Mesothelial cell of epicardium (in vitro differentiated cells): ENCODE measurements around the gene MPST. TPM values are rescaled to one million over a fixed set of nuclear protein-coding genes. Genes with fewer than 3 reads are reported as not detected.

Experiments
- DNase-seq, 2 experiments: peaks; one replicate each; pipeline ENCODE4 v3.0.0; 2021; ENCODE audit warnings: low spot score in 2 of 2; ENCODE audit not compliant: unreplicated experiment in 2 of 2
- H3K27ac Mint-ChIP-seq: 2 replicates; pipeline ENCODE4 v1.8.0; 2021; ENCODE audit warnings: mixed read lengths
- H3K27me3 Mint-ChIP-seq: 2 replicates; pipeline ENCODE4 v1.8.0; 2021; ENCODE audit warnings: low read depth, mixed read lengths
- H3K36me3 Mint-ChIP-seq: 2 replicates; pipeline ENCODE4 v1.8.0; 2021; ENCODE audit warnings: mixed read lengths
- H3K4me1 Mint-ChIP-seq: 2 replicates; pipeline ENCODE4 v1.8.0; 2021; ENCODE audit warnings: mixed read lengths
- H3K4me3 Mint-ChIP-seq: 2 replicates; pipeline ENCODE4 v1.8.0; 2021; ENCODE audit warnings: mild to moderate bottlenecking, moderate library complexity, mixed read lengths
- H3K9me3 Mint-ChIP-seq: 2 replicates; pipeline ENCODE4 v1.8.0; 2021; ENCODE audit warnings: mixed read lengths
- CTCF ChIP-seq: fragments of 200-600 bp; sonication (generic); IDR thresholded peaks from one replicate; pipeline ENCODE4 v1.5.0; 2021; ENCODE audit warnings: antibody characterized with exemption; ENCODE audit not compliant: unreplicated experiment
- total RNA-seq: library from RNA; stranded (reverse); gene quantifications from 3 replicates; pipeline ENCODE4 v1.2.1, GENCODE V29; 2021

Gene MPST
- total RNA-seq, 1 donor from 2014 or later, result 55.8 TPM

GRCh38 chr22:37017356-37017755 is 2.2 kb upstream of the MPST start:
- TF ChIP-seq CTCF, result no peak
- peaks cover 24% of the 10 kb centered on the region for H3K4me1 Mint-ChIP-seq
- peak overlapping the region; percentile 6 for H3K27ac Mint-ChIP-seq
- H3K36me3 Mint-ChIP-seq, result no peaks in the 10 kb centered on the region
- no peak for DNase-seq
- H3K9me3 Mint-ChIP-seq, result no peaks in the 10 kb centered on the region
- no peaks in the 10 kb centered on the region for H3K27me3 Mint-ChIP-seq
- peak overlapping the region; percentile 24 for H3K4me3 Mint-ChIP-seq

GRCh38 chr22:37018086-37018814 is 1.3 kb upstream of the MPST start:
- H3K9me3 Mint-ChIP-seq, result no peaks in the 10 kb centered on the region
- no peaks in the 10 kb centered on the region for H3K27me3 Mint-ChIP-seq
- H3K4me3 Mint-ChIP-seq, result peak overlapping the region; percentile 80
- peaks cover 24% of the 10 kb centered on the region for H3K4me1 Mint-ChIP-seq
- H3K27ac Mint-ChIP-seq, result peak overlapping the region; percentile 87
- H3K36me3 Mint-ChIP-seq, result no peaks in the 10 kb centered on the region
- TF ChIP-seq CTCF, result no peak
- DNase-seq, result no peak

- H3K36me3 Mint-ChIP-seq, result peaks cover 3% of the 10 kb centered on the region
- peak overlapping the region; percentile 80 for H3K4me3 Mint-ChIP-seq
- no peak for TF ChIP-seq CTCF
- peak overlapping the region; percentile 87 for H3K27ac Mint-ChIP-seq
- DNase-seq, result peak; percentile 52 to 72
- no peaks in the 10 kb centered on the region for H3K27me3 Mint-ChIP-seq
- H3K9me3 Mint-ChIP-seq, result no peaks in the 10 kb centered on the region
- H3K4me1 Mint-ChIP-seq, result peaks cover 26% of the 10 kb centered on the region
Measured at GRCh38 chr22:37018815-37019308, 680 bp upstream of the MPST start.

GRCh38 chr22:37020192-37020479 is 594 bp downstream of the MPST start:
- peak overlapping the region; percentile 92 for H3K27ac Mint-ChIP-seq
- no peak for DNase-seq
- H3K36me3 Mint-ChIP-seq, result peaks cover 8% of the 10 kb centered on the region
- no peaks in the 10 kb centered on the region for H3K9me3 Mint-ChIP-seq
- peaks cover 26% of the 10 kb centered on the region for H3K4me1 Mint-ChIP-seq
- H3K4me3 Mint-ChIP-seq, result peak overlapping the region; percentile 90
- no peak for TF ChIP-seq CTCF
- no peaks in the 10 kb centered on the region for H3K27me3 Mint-ChIP-seq

GRCh38 chr22:37021041-37021440 is 1.5 kb downstream of the MPST start:
- Mint-ChIP-seq H3K4me3 (peak overlapping the region; percentile 17), H3K27me3 (no peaks in the 10 kb centered on the region), H3K27ac (no peak overlapping the region), H3K36me3 (peaks cover 14% of the 10 kb centered on the region), H3K9me3 (no peaks in the 10 kb centered on the region), H3K4me1 (peaks cover 26% of the 10 kb centered on the region)
- no peak for TF ChIP-seq CTCF
- no peak for DNase-seq
